BLaER1 (cell line): Measurements from ENCODE around the gene RSAD2.
"Not testable (repeated sequence)": the region's sequence is repeated elsewhere in the genome, so short reads cannot be mapped to it uniquely, and the experiment has no call there.

Experiments
- H3K27ac ChIP-seq: shearing (Covaris generic); formaldehyde crosslinking; 2 replicates; pipeline ENCODE4 v1.8.1; 2022
- H3K27me3 ChIP-seq: shearing (Covaris generic); formaldehyde crosslinking; 2 replicates; pipeline ENCODE4 v1.8.1; 2022
- H3K36me3 ChIP-seq: shearing (Covaris generic); formaldehyde crosslinking; 2 replicates; pipeline ENCODE4 v1.8.1; 2022
- H3K4me1 ChIP-seq: shearing (Covaris generic); formaldehyde crosslinking; 2 replicates; pipeline ENCODE4 v1.8.1; 2022
- H3K4me2 ChIP-seq: shearing (Covaris generic); formaldehyde crosslinking; 2 replicates; pipeline ENCODE4 v1.8.1; 2022
- H3K4me3 ChIP-seq: shearing (Covaris generic); formaldehyde crosslinking; 2 replicates; pipeline ENCODE4 v1.8.1; 2022
- H3K9ac ChIP-seq: shearing (Covaris generic); formaldehyde crosslinking; 2 replicates; pipeline ENCODE4 v1.8.1; 2022
- H3K9me3 ChIP-seq: shearing (Covaris generic); formaldehyde crosslinking; 2 replicates; pipeline ENCODE4 v1.8.1; 2022
- H4K20me1 ChIP-seq: shearing (Covaris generic); formaldehyde crosslinking; 2 replicates; pipeline ENCODE4 v1.8.1; 2022
- Cebpa-rat ChIP-seq: shearing (Covaris generic); IDR thresholded peaks from 2 replicates; pipeline ENCODE4 v1.8.1; 2022

The RSAD2 gene

DNA sequence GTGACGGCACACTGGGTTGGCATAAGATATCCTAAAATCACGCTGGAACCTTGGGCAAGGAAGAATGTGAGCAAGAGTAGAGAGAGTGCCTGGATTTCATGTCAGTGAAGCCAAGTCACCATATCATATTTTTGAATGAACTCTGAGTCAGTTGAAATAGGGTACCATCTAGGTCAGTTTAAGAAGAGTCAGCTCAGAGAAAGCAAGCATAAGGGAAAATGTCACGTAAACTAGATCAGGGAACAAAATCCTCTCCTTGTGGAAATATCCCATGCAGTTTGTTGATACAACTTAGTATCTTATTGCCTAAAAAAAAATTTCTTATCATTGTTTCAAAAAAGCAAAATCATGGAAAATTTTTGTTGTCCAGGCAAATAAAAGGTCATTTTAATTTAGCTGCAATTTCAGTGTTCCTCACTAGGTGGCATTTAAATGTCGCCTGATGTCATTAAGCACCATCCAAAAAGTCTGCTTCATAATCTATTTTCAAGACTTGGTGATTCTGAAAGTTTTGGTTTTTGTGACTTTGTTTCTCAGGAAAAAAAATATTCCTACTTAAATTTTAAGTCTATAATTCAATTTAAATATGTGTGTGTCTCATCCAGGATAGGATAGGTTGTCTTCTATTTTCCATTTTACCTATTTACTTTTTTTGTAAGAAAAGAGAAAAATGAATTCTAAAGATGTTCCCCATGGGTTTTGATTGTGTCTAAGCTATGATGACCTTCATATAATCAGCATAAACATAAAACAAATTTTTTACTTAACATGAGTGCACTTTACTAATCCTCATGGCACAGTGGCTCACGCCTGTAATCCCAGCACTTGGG is 19.6 kb downstream of the RSAD2 start:
- H4K20me1 ChIP-seq = no peaks in the 10 kb centered on the region
- TF ChIP-seq Cebpa-rat = no peak
- H3K4me3 ChIP-seq = no peak overlapping the region
- no peaks in the 10 kb centered on the region for H3K27me3 ChIP-seq
- H3K4me2 ChIP-seq = no peak overlapping the region
- H3K4me1 ChIP-seq = no peaks in the 10 kb centered on the region
- H3K27ac ChIP-seq = no peak overlapping the region
- no peak overlapping the region for H3K9ac ChIP-seq
- H3K9me3 ChIP-seq = 0 out of 2 replicates have a peak, but pooled peaks cover 3% of the 10 kb centered on the region
- no peaks in the 10 kb centered on the region for H3K36me3 ChIP-seq

DNA sequence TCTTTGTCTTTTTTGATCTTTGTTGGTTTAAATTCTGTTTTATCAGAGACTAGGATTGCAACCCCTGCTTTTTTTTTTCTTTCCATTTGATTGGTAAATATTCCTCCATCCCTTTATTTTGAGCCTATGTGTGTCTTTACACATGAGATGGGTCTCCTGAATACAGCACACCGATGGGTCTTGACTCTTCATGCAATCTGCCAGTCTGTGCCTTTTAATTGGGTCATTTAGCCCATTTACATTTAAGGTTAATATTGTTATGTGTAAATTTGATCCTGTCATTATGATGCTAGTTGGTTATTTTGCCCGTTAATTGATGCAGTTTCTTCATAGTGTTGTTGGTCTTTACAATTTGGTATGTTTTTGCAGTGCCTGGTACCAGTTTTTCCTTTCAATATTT is 25.0 kb downstream of the RSAD2 start:
- H3K4me2 ChIP-seq, H3K4me1 ChIP-seq, H3K27ac ChIP-seq, H3K36me3 ChIP-seq, H4K20me1 ChIP-seq, H3K27me3 ChIP-seq, H3K9ac ChIP-seq, H3K4me3 ChIP-seq: not testable (repeated sequence)
- H3K9me3 ChIP-seq = peaks cover 26% of the 10 kb centered on the region

DNA sequence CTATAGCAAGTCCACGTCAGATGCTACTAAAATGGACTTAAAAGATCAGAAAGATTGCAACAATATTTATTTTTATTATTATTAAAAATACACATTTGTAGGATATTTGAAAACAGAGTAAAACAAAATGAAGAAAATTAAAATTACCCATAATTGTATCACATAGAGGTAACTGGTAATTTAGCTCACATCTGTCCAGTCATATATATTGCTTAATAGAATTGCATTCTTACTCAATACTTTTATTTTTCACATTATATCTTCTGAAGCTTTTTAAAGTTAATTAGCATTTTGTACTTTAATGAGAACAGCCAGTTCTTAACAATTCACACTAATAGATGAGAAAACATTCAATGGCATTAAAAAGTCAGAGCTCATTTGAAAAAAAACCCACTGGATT is 28.1 kb downstream of the RSAD2 start:
- H3K27ac ChIP-seq = no peak overlapping the region
- H4K20me1 ChIP-seq = no peaks in the 10 kb centered on the region
- H3K4me2 ChIP-seq = no peak overlapping the region
- no peak overlapping the region for H3K4me3 ChIP-seq
- peaks cover 23% of the 10 kb centered on the region for H3K4me1 ChIP-seq
- no peaks in the 10 kb centered on the region for H3K27me3 ChIP-seq
- no peak for TF ChIP-seq Cebpa-rat
- no peaks in the 10 kb centered on the region for H3K36me3 ChIP-seq
- H3K9ac ChIP-seq = no peak overlapping the region
- peaks cover 26% of the 10 kb centered on the region for H3K9me3 ChIP-seq

DNA sequence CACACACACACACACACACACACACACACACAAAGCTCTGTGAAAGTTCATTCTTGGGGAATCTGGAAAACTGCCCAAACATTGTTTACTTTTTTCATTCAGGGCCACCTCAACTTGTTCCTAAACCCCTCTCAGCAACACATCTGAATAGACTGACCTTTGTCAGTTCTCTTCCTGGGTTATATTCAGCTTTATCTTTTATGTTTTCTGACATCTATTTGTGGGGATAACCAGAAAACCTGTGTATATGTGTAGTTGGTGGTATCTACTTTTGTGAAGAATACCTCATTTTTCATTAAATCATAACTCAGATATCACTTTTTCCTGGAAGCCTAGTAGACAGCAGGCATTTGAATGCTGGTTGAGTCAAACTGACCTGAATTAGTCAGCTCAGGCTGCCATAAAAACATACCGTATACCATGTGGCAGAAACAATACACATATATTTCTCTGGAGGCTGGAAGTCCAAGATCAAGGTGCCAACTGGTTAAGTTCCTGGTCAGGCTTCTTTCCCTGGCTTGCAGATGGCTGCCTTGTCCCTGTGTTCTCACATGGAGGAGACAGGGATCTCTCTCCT is 28.7 kb downstream of the RSAD2 start:
- H3K27me3 ChIP-seq = no peaks in the 10 kb centered on the region
- no peaks in the 10 kb centered on the region for H4K20me1 ChIP-seq
- H3K4me2 ChIP-seq = no peak overlapping the region
- H3K27ac ChIP-seq = no peak overlapping the region
- no peak for TF ChIP-seq Cebpa-rat
- H3K9ac ChIP-seq = no peak overlapping the region
- peaks cover 26% of the 10 kb centered on the region for H3K9me3 ChIP-seq
- H3K4me3 ChIP-seq = no peak overlapping the region
- peaks cover 29% of the 10 kb centered on the region for H3K4me1 ChIP-seq
- H3K36me3 ChIP-seq = no peaks in the 10 kb centered on the region

DNA sequence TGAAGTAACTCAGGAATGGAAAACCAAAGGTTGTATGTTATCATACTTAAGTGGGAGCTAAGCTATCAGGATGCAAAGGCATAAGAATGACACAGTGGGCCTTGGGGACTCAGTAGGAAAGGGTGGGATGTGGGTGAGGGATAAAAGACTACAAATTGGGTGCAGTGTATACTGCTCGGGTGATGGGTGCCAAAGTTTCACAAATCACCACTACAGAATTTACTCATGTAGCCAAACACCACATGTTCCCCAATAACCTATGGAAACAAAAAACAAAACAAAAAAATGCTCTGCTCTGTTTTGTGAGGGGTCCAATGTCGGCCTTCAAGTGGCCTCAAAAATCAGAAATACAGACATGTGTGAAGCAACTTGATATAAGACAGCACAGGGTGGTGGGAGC is 30.7 kb downstream of the RSAD2 start:
- no peak for TF ChIP-seq Cebpa-rat

DNA sequence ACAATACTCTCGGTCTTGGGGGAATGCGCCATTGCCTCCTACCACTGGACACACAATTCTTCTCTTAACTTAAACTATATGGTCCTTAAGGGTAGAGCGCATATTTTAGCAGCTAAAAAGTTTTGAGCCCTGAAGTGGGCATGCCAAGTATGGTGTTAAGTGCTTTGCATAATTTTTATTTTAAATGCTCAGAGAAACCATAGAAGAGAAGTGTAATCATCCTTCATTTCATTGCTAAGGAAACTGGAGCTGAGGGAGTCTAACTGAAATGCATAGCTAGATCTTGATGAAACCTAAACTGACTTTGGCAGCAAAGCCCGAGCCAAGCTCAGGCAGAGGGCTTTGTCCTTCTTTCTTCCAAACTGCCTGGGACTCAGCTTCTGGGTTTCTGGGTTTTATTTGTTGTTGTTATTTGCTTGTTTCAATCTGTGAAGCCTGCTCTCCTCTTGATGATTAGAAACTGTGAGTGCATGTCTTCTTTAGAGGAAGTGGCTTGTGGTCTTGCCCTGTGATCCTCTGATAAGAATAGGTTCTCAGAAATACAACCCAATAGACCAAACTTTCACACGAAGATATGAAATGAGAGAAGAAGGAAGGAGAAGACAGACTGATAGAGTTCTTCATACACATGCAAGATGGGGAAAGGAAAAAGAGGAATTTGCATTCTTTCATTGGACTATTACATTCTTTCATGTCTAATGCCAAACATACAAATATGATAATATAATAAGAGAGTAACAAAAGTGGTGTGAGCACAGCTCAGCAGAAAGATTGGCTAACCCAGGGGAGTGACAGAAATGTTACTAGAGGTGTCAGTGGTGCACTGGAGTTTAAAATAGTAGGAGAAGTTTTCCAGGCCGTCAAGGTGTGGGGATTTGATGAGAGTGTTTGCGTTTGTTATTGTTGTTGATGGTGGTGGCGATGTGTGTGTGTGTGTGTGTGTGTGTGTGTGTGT is 32.1 kb downstream of the RSAD2 start:
- no peaks in the 10 kb centered on the region for H3K36me3 ChIP-seq
- 0 out of 2 replicates have a peak, but pooled peaks cover 3% of the 10 kb centered on the region for H3K9me3 ChIP-seq
- H4K20me1 ChIP-seq = no peaks in the 10 kb centered on the region
- no peak overlapping the region; the same call in 1 of the 2 replicates for H3K9ac ChIP-seq
- H3K27me3 ChIP-seq = no peaks in the 10 kb centered on the region
- no peak overlapping the region for H3K27ac ChIP-seq
- TF ChIP-seq Cebpa-rat = no peak
- H3K4me2 ChIP-seq = peak overlapping the region; percentile 67
- no peak overlapping the region for H3K4me3 ChIP-seq
- H3K4me1 ChIP-seq = peaks cover 32% of the 10 kb centered on the region

More for the DNA sequence above, 30.7 kb downstream of the RSAD2 start:
- no peaks in the 10 kb centered on the region for H3K27me3 ChIP-seq
- H3K9me3 ChIP-seq = peaks cover 11% of the 10 kb centered on the region
- H3K4me3 ChIP-seq = no peak overlapping the region
- H3K36me3 ChIP-seq = no peaks in the 10 kb centered on the region
- no peak overlapping the region for H3K4me2 ChIP-seq
- H3K27ac ChIP-seq = no peak overlapping the region
- H4K20me1 ChIP-seq = no peaks in the 10 kb centered on the region
- peaks cover 32% of the 10 kb centered on the region for H3K4me1 ChIP-seq
- no peak overlapping the region for H3K9ac ChIP-seq

DNA sequence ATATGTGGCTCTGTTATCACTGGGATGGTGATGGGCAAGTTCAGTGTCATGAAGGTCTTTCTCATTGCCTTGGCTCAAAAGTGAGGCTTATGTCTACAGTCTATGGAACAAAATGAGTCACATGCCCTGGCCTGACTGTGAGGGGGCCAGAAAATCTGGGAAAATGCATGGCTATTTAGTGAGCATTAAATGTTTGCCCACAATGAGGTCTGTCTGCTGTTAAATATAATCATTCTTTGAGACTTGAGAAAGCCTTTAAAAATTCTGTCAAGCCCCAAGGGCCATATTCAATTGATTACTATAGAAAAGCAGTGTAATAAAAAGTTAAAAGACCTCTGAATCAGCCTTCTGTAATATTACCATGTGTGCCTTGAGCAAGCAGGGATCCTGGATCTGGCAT is 34.1 kb downstream of the RSAD2 start:
- H3K9ac ChIP-seq = no peak overlapping the region
- H3K27me3 ChIP-seq = no peaks in the 10 kb centered on the region
- H4K20me1 ChIP-seq = no peaks in the 10 kb centered on the region
- TF ChIP-seq Cebpa-rat = no peak
- no peaks in the 10 kb centered on the region for H3K9me3 ChIP-seq
- 0 out of 2 replicates have a peak overlapping the region, but pooled peaks have one; percentile 67 for H3K4me2 ChIP-seq
- H3K27ac ChIP-seq = no peak overlapping the region
- H3K4me1 ChIP-seq = peaks cover 34% of the 10 kb centered on the region
- H3K36me3 ChIP-seq = no peaks in the 10 kb centered on the region
- H3K4me3 ChIP-seq = no peak overlapping the region

DNA sequence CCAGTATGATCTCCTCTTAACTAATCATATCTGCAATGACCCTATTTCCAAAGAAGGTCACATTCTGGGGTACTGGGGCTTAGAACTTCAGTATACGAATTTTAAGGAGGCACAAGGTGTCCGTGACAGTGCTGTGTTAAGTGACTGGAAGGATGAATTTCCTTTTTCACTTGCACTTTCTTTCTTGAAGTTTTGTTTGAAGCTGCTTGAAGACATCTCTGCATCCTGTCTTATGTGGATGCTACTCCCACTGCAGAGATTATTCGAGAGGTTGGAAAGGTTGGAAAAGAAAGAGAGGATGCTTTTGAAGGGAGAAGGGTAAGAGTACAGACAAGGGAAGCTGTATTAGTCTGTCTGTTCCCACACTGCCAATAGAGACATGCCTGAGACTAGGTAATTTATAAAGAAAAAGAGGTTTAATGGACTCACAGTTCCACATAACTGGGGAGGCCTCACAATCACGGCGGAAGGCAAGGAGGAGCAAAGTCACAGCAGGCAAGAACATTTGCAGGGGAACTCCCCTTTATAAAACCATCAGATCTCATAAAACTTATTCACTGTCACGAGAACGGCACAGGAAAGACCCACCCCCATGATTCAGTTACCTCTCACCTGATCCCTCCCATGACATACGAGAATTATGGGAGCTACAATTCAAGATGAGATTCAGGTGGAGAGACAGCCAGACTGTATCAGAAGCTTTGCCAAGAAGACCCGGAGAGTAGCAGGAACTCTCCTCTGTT is 36.0 kb downstream of the RSAD2 start:
- TF ChIP-seq Cebpa-rat = no peak
- H3K4me1 ChIP-seq = peaks cover 35% of the 10 kb centered on the region

DNA sequence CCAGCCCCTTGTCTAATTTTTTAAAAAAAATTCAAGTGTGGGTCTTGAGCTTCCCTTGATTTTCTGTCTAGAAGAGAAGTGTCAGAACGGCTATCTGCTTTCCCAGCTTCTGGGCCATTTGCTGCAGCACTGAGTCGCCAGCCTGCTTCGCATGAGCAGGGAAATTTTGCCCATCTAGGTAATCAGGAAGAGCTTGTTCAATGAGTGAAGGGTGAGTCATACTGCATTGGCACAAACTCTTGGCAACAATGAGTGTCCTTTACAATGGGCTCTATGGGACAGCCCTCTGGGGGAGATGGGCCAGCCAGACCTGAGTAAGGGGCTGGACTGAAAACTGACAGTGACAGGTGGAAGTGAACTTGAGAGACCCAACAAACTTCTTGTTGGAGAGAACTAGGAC is 37.3 kb downstream of the RSAD2 start:
- no peak overlapping the region for H3K9ac ChIP-seq
- H3K9me3 ChIP-seq = no peaks in the 10 kb centered on the region
- no peak overlapping the region for H3K4me2 ChIP-seq
- H4K20me1 ChIP-seq = peaks cover 9% of the 10 kb centered on the region; the same call in 1 of the 2 replicates
- no peak for TF ChIP-seq Cebpa-rat
- no peak overlapping the region for H3K4me3 ChIP-seq
- no peaks in the 10 kb centered on the region for H3K36me3 ChIP-seq
- no peaks in the 10 kb centered on the region for H3K27me3 ChIP-seq
- H3K27ac ChIP-seq = no peak overlapping the region
- peaks cover 35% of the 10 kb centered on the region for H3K4me1 ChIP-seq

More for the DNA sequence above, 36.0 kb downstream of the RSAD2 start:
- Histone ChIP-seq H3K27ac (no peak overlapping the region), H3K36me3 (no peaks in the 10 kb centered on the region), H4K20me1 (no peaks in the 10 kb centered on the region), H3K4me2 (no peak overlapping the region), H3K9me3 (no peaks in the 10 kb centered on the region), H3K27me3 (no peaks in the 10 kb centered on the region), H3K9ac (no peak overlapping the region), H3K4me3 (no peak overlapping the region)
